Embryonic facial prominence (tissue), 1 donor: ENCODE data around the gene MCM7.
A peak's percentile ranks its signal among the peaks of the same experiment; 100 is the strongest.

Experiments used
- DNase-seq: peaks from one replicate; pipeline ENCODE4 v3.0.0-alpha.2; 2016; ENCODE audit errors: extremely low spot score

MCM7 gene

GRCh38 chr7:100122568-100122967 lies 21.4 kb upstream of the MCM7 start:
- DNase-seq = no peak

- DNase-seq = no peak
Measured at GRCh38 chr7:100122067-100122466, 20.9 kb upstream of the MCM7 start.

GRCh38 chr7:100120733-100121036 lies 19.5 kb upstream of the MCM7 start:
- no peak for DNase-seq

- DNase-seq = no peak
Measured at GRCh38 chr7:100119970-100120732, 19.0 kb upstream of the MCM7 start.

- DNase-seq = peak; percentile 93
Measured at GRCh38 chr7:100119072-100119969, 18.1 kb upstream of the MCM7 start, which contains the start of the genes CNPY4 and TAF6. Gene CNPY4, plus strand, starts transcription at chr7:100119634. Its CDS starts 111 bp downstream, at chr7:100119745. Gene TAF6, minus strand, starts transcription at chr7:100119358. Its CDS starts 5,149 bp downstream, at chr7:100114209.

- no peak for DNase-seq
Measured at GRCh38 chr7:100118388-100119071, 17.3 kb upstream of the MCM7 start.

- no peak for DNase-seq
Measured at GRCh38 chr7:100115026-100115425, 13.8 kb upstream of the MCM7 start.

- DNase-seq = no peak
Measured at GRCh38 chr7:100111914-100112313, 10.7 kb upstream of the MCM7 start.

- DNase-seq = no peak
Measured at GRCh38 chr7:100111156-100111555, 10.0 kb upstream of the MCM7 start.

- no peak for DNase-seq
Measured at GRCh38 chr7:100109521-100110163, 8.4 kb upstream of the MCM7 start.

GRCh38 chr7:100107890-100108289 lies 6.7 kb upstream of the MCM7 start:
- no peak for DNase-seq

GRCh38 chr7:100107125-100107737 lies 6.0 kb upstream of the MCM7 start:
- no peak for DNase-seq

GRCh38 chr7:100106633-100107032 lies 5.4 kb upstream of the MCM7 start:
- DNase-seq = no peak

GRCh38 chr7:100105534-100105933 lies 4.3 kb upstream of the MCM7 start:
- no peak for DNase-seq

GRCh38 chr7:100102950-100103840 lies 2.0 kb upstream of the MCM7 start:
- DNase-seq = no peak

GRCh38 chr7:100100420-100101015 lies 679 bp downstream of the MCM7 start:
- DNase-seq = peak; percentile 88

- no peak for DNase-seq
Measured at GRCh38 chr7:100099452-100099851, 1.7 kb downstream of the MCM7 start.

- DNase-seq = no peak
Measured at GRCh38 chr7:100098913-100099312, 2.3 kb downstream of the MCM7 start.

GRCh38 chr7:100095704-100096103 lies 5.5 kb downstream of the MCM7 start:
- no peak for DNase-seq

GRCh38 chr7:100095289-100095688 lies 5.9 kb downstream of the MCM7 start:
- DNase-seq = no peak
